NOMO-1 treated with DMSO at 0.1 percent for 48 hours (cell line): ENCODE results near the gene GRIN2A.

ENCODE experiments used
- DNase-seq: peaks from one replicate; lab custom pipeline; 2025; ENCODE audit not compliant: unreplicated experiment; lab: John Stamatoyannopoulos, UW

The GRIN2A gene

GRCh38 chr16:10037751-10038150, 144.5 kb downstream of the GRIN2A start:
- no peak for DNase-seq

GRCh38 chr16:10036956-10037355, 145.3 kb downstream of the GRIN2A start:
- no peak for DNase-seq

GRCh38 chr16:10033556-10033955, 148.7 kb downstream of the GRIN2A start:
- DNase-seq = no peak

GRCh38 chr16:10031955-10032354, 150.3 kb downstream of the GRIN2A start:
- DNase-seq = no peak

GRCh38 chr16:10031473-10031872, 150.8 kb downstream of the GRIN2A start:
- DNase-seq = no peak

GRCh38 chr16:10028644-10029043, 153.6 kb downstream of the GRIN2A start:
- DNase-seq = no peak

- no peak for DNase-seq
Measured at GRCh38 chr16:10027553-10027952, 154.7 kb downstream of the GRIN2A start.

GRCh38 chr16:10026593-10026992, 155.6 kb downstream of the GRIN2A start:
- DNase-seq = no peak

- DNase-seq = no peak
Measured at GRCh38 chr16:10022098-10022497, 160.1 kb downstream of the GRIN2A start.

GRCh38 chr16:10020866-10021265, 161.4 kb downstream of the GRIN2A start:
- no peak for DNase-seq

- DNase-seq = no peak
Measured at GRCh38 chr16:10016752-10017151, 165.5 kb downstream of the GRIN2A start.

GRCh38 chr16:10015397-10015796, 166.8 kb downstream of the GRIN2A start:
- no peak for DNase-seq

- DNase-seq = no peak
Measured at GRCh38 chr16:10013774-10014173, 168.5 kb downstream of the GRIN2A start.

- no peak for DNase-seq
Measured at GRCh38 chr16:10013364-10013763, 168.9 kb downstream of the GRIN2A start.

- DNase-seq = no peak
Measured at GRCh38 chr16:10009684-10010083, 172.5 kb downstream of the GRIN2A start.

- no peak for DNase-seq
Measured at GRCh38 chr16:10003486-10003885, 178.7 kb downstream of the GRIN2A start.

GRCh38 chr16:10001258-10001775, 180.9 kb downstream of the GRIN2A start:
- no peak for DNase-seq

- no peak for DNase-seq
Measured at GRCh38 chr16:9996221-9996620, 186.0 kb downstream of the GRIN2A start.

- DNase-seq = no peak
Measured at GRCh38 chr16:9992441-9992840, 189.8 kb downstream of the GRIN2A start.

GRCh38 chr16:9980981-9981380, 201.2 kb downstream of the GRIN2A start:
- no peak for DNase-seq

- DNase-seq = no peak
Measured at GRCh38 chr16:9978160-9978725, 204.0 kb downstream of the GRIN2A start.

- DNase-seq = no peak
Measured at GRCh38 chr16:9977333-9977897, 204.8 kb downstream of the GRIN2A start.

GRCh38 chr16:9976601-9977000, 205.6 kb downstream of the GRIN2A start:
- DNase-seq = no peak
